Panc1 (cell line): ENCODE measurements around the gene TDRD15. TPM values are rescaled to one million over a fixed set of nuclear protein-coding genes. Genes with fewer than 3 reads are reported as not detected.

Experiments
- ATAC-seq: fragments of 200-7000 bp; cut with Tn5 transposase; 2 replicates; pipeline ENCODE4 v1.9.1; 2020; ENCODE audit warnings: mild to moderate bottlenecking, moderate library complexity
- BruUV-seq: library from RNA; stranded (reverse); fragments of 400-500 nt; replicated peaks from 2 replicates; lab custom pipeline; 2021; lab: Mats Ljungman, UMichigan
- CTCF ChIA-PET: fragments of 300-600 bp; sonication (Branson Sonifier 250); formaldehyde crosslinking; loops from one replicate; lab custom pipeline; 2022; ENCODE audit warnings: antibody characterized with exemption; lab: Charles Lee
- POLR2A ChIA-PET: fragments of 300-600 bp; sonication (Branson Sonifier 250); formaldehyde crosslinking; loops from one replicate; lab custom pipeline; 2022; ENCODE audit warnings: antibody characterized with exemption; lab: Charles Lee
- DNase-seq: peaks from one replicate; pipeline ENCODE4 v3.0.0-alpha.2; 2010; ENCODE audit warnings: low read depth, low spot score
- H3K27ac ChIP-seq: 2 replicates; pipeline ENCODE4 v1.5.1; 2011; ENCODE audit warnings: mild to moderate bottlenecking, low read length, inconsistent platforms
- H3K27me3 ChIP-seq: fragments of 200-500 bp; sonication (Bioruptor generic); 2 replicates; pipeline ENCODE4 v1.6.0; 2014; ENCODE audit warnings: low read length, inconsistent platforms; ENCODE audit not compliant: control insufficient read depth, insufficient read depth
- H3K36me3 ChIP-seq: fragments of 200-500 bp; sonication (Bioruptor generic); 2 replicates; pipeline ENCODE4 v1.5.1; 2014; ENCODE audit warnings: inconsistent platforms, mild to moderate bottlenecking, low read length, moderate library complexity; ENCODE audit not compliant: control insufficient read depth, insufficient read depth
- H3K4me1 ChIP-seq: 2 replicates; pipeline ENCODE4 v1.5.1; 2011; ENCODE audit warnings: inconsistent platforms, mild to moderate bottlenecking, low read length, moderate library complexity; ENCODE audit not compliant: control insufficient read depth, insufficient read depth
- H3K4me3 ChIP-seq, 2 experiments: 2 replicates each; pipeline ENCODE4 v1.5.1; 2011 to 2012; ENCODE audit warnings: low read depth in 2 of 2, low read length in 2 of 2, mild to moderate bottlenecking in 2 of 2, inconsistent platforms in 1 of 2, moderate library complexity in 1 of 2
- H3K9me3 ChIP-seq: fragments of 200-500 bp; sonication (Bioruptor generic); 2 replicates; pipeline ENCODE4 v1.5.1; 2014; ENCODE audit warnings: low read depth, mild to moderate bottlenecking, inconsistent platforms, low read length, moderate library complexity; ENCODE audit not compliant: control insufficient read depth, insufficient read depth
- CTCF ChIP-seq: fragments of 450-650 bp; IDR thresholded peaks from 2 replicates; pipeline ENCODE4 v1.5.1; 2017; ENCODE audit warnings: mild to moderate bottlenecking
- POLR2AphosphoS5 ChIP-seq: IDR thresholded peaks from 2 replicates; pipeline ENCODE4 v1.6.1; 2012; ENCODE audit warnings: mild to moderate bottlenecking, low read depth, low read length, moderate library complexity
- REST ChIP-seq, 2 experiments: IDR thresholded peaks; 2 replicates each; pipeline ENCODE4 v1.6.1; 2011 to 2012; ENCODE audit warnings: low read depth in 2 of 2, control low read depth in 1 of 2, low read length in 1 of 2, mild to moderate bottlenecking in 1 of 2, moderate library complexity in 1 of 2; ENCODE audit not compliant: insufficient read depth in 1 of 2
- SIN3A ChIP-seq: IDR thresholded peaks from 2 replicates; pipeline ENCODE4 v1.6.1; 2012; ENCODE audit warnings: low read depth, mild to moderate bottlenecking, low read length, moderate library complexity, borderline replicate concordance; ENCODE audit not compliant: insufficient read depth
- TCF7L2 ChIP-seq: IDR thresholded peaks from 2 replicates; pipeline ENCODE4 v1.6.1; 2011; ENCODE audit warnings: mild to moderate bottlenecking, low read depth, low read length, inconsistent platforms
- in situ Hi-C: cut with HindIII; loops from 2 replicates; pipeline ENCODE4 v1.10.0; 2016; ENCODE audit warnings: low sequenced_read_pairs, low pct_unique_long_range_greater_than_20kb
- intact Hi-C: fragments of 100-400 bp; cut with micrococcal nuclease; formaldehyde crosslinking; loops from one replicate; pipeline ENCODE4 v1.10.0; 2022; ENCODE audit not compliant: unreplicated experiment
- total RNA-seq: library from RNA; stranded (reverse); gene quantifications from one replicate; pipeline ENCODE4 v1.2.1, GENCODE V29; 2021; ENCODE audit not compliant: unreplicated experiment

Gene TDRD15
- total RNA-seq, 1 experiment from 2014 or later: not detected

- TF ChIP-seq CTCF (no peak), SIN3A (no peak), POLR2AphosphoS5 (no peak), REST (IDR thresholded peaks at IDR 0.05; ENCODE audit: insufficient read depth in 1 of 2, low read depth in 2 of 2, low read length in 1 of 2) (no peak), TCF7L2 (no peak)
- H3K36me3 ChIP-seq: no peaks in the 10 kb centered on the region
- in situ Hi-C loops (no loop called here), intact Hi-C loops (no loop called here)
- no peaks in the 10 kb centered on the region for H3K9me3 ChIP-seq
- ATAC-seq (no peak), DNase-seq (no peak)
- H3K4me1 ChIP-seq: no peaks in the 10 kb centered on the region
- no peaks in the 10 kb centered on the region for H3K27me3 ChIP-seq
- H3K27ac ChIP-seq: no peak overlapping the region
- POLR2A ChIA-PET: no interaction called here
- H3K4me3 ChIP-seq: no peak overlapping the region
- CTCF ChIA-PET: no interaction called here
- BruUV-seq: no TSS peak
These were observed 21.4 kb upstream of the TDRD15 start for GRCh38 chr2:21102356-21102755.

- POLR2A ChIA-PET: no interaction called here
- Histone ChIP-seq H3K27ac (no peak overlapping the region), H3K9me3 (no peaks in the 10 kb centered on the region), H3K27me3 (no peaks in the 10 kb centered on the region), H3K36me3 (no peaks in the 10 kb centered on the region), H3K4me1 (no peaks in the 10 kb centered on the region), H3K4me3 (no peak overlapping the region)
- in situ Hi-C loops: no loop called here
- CTCF ChIA-PET: no interaction called here
- no peak for ATAC-seq
- no TSS peak for BruUV-seq
- no peak for DNase-seq
- intact Hi-C loops: no loop called here
- TF ChIP-seq POLR2AphosphoS5 (no peak), SIN3A (no peak), CTCF (no peak), REST (IDR thresholded peaks at IDR 0.05; ENCODE audit: insufficient read depth in 1 of 2, low read depth in 2 of 2, low read length in 1 of 2) (no peak), TCF7L2 (no peak)
These were observed 20.4 kb upstream of the TDRD15 start for GRCh38 chr2:21103274-21103891.
